ENCODE measurements around the gene TMEM89. TPM values are rescaled to one million over a fixed set of nuclear protein-coding genes. Genes with fewer than 3 reads are reported as not detected.

Gene TMEM89
- total RNA-seq, 1 experiment from 2014 or later: 0.74 TPM

- Histone ChIP-seq H2BK5ac (ENCODE audit: insufficient read length, low read length) (no peak overlapping the region), H3K79me1 (ENCODE audit: insufficient read depth, low read depth, low read length, poor library complexity, severe bottlenecking) (no peaks in the 10 kb centered on the region), H2BK15ac (ENCODE audit: low read depth, low read length) (no peak overlapping the region), H4K20me1 (ENCODE audit: control insufficient read depth, insufficient read depth, insufficient read length) (no peaks in the 10 kb centered on the region), H3K14ac (ENCODE audit: insufficient read depth, low read length) (no peak overlapping the region; the same call in 1 of the 2 replicates), H3K79me2 (ENCODE audit: insufficient read depth, low read length) (no peaks in the 10 kb centered on the region), H3K56ac (ENCODE audit: insufficient read length, low read depth, low read length) (no peak overlapping the region), H2AK5ac (ENCODE audit: insufficient read length, low read length) (no peak overlapping the region), H3K4me2 (ENCODE audit: insufficient read depth, insufficient read length, low read length) (no peak overlapping the region), H3K18ac (ENCODE audit: insufficient read length, low read depth, low read length) (no peak overlapping the region), H3K9me3 (ENCODE audit: control insufficient read depth, low read depth, low read length) (no peaks in the 10 kb centered on the region), H3K23me2 (ENCODE audit: insufficient read length, low read depth, low read length, poor library complexity, severe bottlenecking) (no peaks in the 10 kb centered on the region), H2BK20ac (ENCODE audit: low read depth, low read length, poor library complexity, severe bottlenecking) (no peak overlapping the region), H4K5ac (ENCODE audit: insufficient read length, low read depth, low read length) (no peak overlapping the region), H3K4me1 (ENCODE audit: insufficient read depth, low read length) (no peaks in the 10 kb centered on the region), H2BK120ac (ENCODE audit: low read depth, low read length, poor library complexity, severe bottlenecking) (no peak overlapping the region), H4K91ac (ENCODE audit: insufficient read length, low read depth, low read length) (no peak overlapping the region), H3T11ph (ENCODE audit: low read length) (no peak overlapping the region), H2BK12ac (ENCODE audit: insufficient read length, low read depth, low read length) (no peak overlapping the region), H3K27ac (ENCODE audit: insufficient read length, low read depth, low read length) (no peak overlapping the region), H3K4ac (ENCODE audit: low read depth, low read length) (no peak overlapping the region), H3K9ac (ENCODE audit: extremely low read depth, insufficient read length, low read length) (no peak overlapping the region), H3K27me3 (ENCODE audit: insufficient read depth, low read length) (no peaks in the 10 kb centered on the region), H2AFZ (ENCODE audit: low read length) (no peak overlapping the region), H3K23ac (ENCODE audit: insufficient read length, low read depth, low read length) (no peak overlapping the region), H4K8ac (replicated peaks; ENCODE audit: insufficient read length, low read depth, low read length) (no peak overlapping the region)
- H3K27ac Mint-ChIP-seq: no peak overlapping the region
- no CpG with 5 or more reads among the region's 14 CpGs for WGBS (ENCODE audit: extremely low coverage, insufficient read length, low lambda C conversion rate)
- H3K4me1 Mint-ChIP-seq: peaks cover 20 to 22% of the 10 kb centered on the region in 2 experiments
- no peak for DNase-seq
- H3K9me3 Mint-ChIP-seq: no peaks in the 10 kb centered on the region
- H3K27me3 Mint-ChIP-seq (ENCODE audit: low read depth): peaks cover 4% of the 10 kb centered on the region; the same call in 1 of the 2 replicates
- H3K4me3 Mint-ChIP-seq: no peak overlapping the region
- H3K36me3 Mint-ChIP-seq (ENCODE audit: insufficient read depth in 1 of 3, low read depth in 3 of 3): peaks cover 0 to 4% (median 0%) of the 10 kb centered on the region in 3 experiments; a peak in 4 of 7 replicates
- TF ChIP-seq, protein P1, sequence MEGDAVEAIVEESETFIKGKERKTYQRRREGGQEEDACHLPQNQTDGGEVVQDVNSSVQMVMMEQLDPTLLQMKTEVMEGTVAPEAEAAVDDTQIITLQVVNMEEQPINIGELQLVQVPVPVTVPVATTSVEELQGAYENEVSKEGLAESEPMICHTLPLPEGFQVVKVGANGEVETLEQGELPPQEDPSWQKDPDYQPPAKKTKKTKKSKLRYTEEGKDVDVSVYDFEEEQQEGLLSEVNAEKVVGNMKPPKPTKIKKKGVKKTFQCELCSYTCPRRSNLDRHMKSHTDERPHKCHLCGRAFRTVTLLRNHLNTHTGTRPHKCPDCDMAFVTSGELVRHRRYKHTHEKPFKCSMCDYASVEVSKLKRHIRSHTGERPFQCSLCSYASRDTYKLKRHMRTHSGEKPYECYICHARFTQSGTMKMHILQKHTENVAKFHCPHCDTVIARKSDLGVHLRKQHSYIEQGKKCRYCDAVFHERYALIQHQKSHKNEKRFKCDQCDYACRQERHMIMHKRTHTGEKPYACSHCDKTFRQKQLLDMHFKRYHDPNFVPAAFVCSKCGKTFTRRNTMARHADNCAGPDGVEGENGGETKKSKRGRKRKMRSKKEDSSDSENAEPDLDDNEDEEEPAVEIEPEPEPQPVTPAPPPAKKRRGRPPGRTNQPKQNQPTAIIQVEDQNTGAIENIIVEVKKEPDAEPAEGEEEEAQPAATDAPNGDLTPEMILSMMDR (conservative IDR thresholded peaks at IDR 0.05): no peak
Measured at GRCh38 chr3:48591436-48591835, 30.1 kb downstream of the TMEM89 start.

Data from H9 (cell line).